WERI-Rb-1 (cell line): Measurements from ENCODE around the gene TBRG4.

ENCODE experiments used
- DNase-seq: peaks from one replicate; pipeline ENCODE4 v3.0.0-alpha.2; 2020
- H3K27ac ChIP-seq: fragments of 250-450 bp; sonication (Bioruptor Pico); 2 replicates; pipeline ENCODE4 v1.5.1; 2020; ENCODE audit warnings: mild to moderate bottlenecking, moderate library complexity
- H3K27me3 ChIP-seq: fragments of 250-450 bp; sonication (Bioruptor Pico); 2 replicates; pipeline ENCODE4 v1.5.1; 2021; ENCODE audit warnings: mild to moderate bottlenecking, low read depth, moderate library complexity; ENCODE audit not compliant: insufficient read depth, severe bottlenecking
- H3K36me3 ChIP-seq: fragments of 250-450 bp; sonication (Bioruptor Pico); 2 replicates; pipeline ENCODE4 v1.5.1; 2020; ENCODE audit warnings: mild to moderate bottlenecking, moderate library complexity
- H3K4me3 ChIP-seq: 2 replicates; pipeline ENCODE4 v1.5.1; 2011; ENCODE audit warnings: low read depth, mild to moderate bottlenecking, control low read depth, low read length
- H3K9me3 ChIP-seq: fragments of 250-450 bp; sonication (Bioruptor Pico); 2 replicates; pipeline ENCODE4 v1.5.1; 2021; ENCODE audit warnings: mild to moderate bottlenecking, moderate library complexity; ENCODE audit not compliant: severe bottlenecking
- TF ChIP-seq, protein P1 (sequence below): IDR thresholded peaks from 2 replicates; pipeline ENCODE4 v1.5.1; 2011; ENCODE audit warnings: low read depth, mild to moderate bottlenecking, control low read depth, inconsistent platforms, low read length

Gene TBRG4

DNA sequence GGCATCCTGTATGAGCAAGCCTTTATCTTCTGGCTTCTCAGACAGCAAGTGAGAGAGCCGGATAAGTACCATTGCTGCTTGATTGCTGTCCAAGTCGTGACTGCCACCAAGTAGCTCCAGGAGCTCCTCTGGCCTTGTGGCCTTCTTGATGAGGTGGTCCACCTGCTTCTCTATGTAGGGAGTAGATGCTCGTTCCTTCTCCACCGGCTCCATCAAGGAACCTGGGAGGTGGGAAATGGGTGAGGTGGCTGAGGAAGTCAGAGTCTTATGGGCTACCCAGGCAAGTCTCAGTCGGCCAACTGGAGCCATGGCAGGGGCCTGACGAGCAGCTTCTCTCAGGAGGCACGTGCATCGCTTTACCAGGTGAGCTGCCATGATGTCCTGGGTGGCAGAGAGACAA lies 2.6 kb downstream of the TBRG4 start:
- H3K9me3 ChIP-seq: no peaks in the 10 kb centered on the region
- no peak overlapping the region for H3K27ac ChIP-seq
- H3K4me3 ChIP-seq: no peak overlapping the region
- H3K36me3 ChIP-seq: peaks cover 60% of the 10 kb centered on the region
- TF ChIP-seq, protein P1, sequence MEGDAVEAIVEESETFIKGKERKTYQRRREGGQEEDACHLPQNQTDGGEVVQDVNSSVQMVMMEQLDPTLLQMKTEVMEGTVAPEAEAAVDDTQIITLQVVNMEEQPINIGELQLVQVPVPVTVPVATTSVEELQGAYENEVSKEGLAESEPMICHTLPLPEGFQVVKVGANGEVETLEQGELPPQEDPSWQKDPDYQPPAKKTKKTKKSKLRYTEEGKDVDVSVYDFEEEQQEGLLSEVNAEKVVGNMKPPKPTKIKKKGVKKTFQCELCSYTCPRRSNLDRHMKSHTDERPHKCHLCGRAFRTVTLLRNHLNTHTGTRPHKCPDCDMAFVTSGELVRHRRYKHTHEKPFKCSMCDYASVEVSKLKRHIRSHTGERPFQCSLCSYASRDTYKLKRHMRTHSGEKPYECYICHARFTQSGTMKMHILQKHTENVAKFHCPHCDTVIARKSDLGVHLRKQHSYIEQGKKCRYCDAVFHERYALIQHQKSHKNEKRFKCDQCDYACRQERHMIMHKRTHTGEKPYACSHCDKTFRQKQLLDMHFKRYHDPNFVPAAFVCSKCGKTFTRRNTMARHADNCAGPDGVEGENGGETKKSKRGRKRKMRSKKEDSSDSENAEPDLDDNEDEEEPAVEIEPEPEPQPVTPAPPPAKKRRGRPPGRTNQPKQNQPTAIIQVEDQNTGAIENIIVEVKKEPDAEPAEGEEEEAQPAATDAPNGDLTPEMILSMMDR: no peak
- no peaks in the 10 kb centered on the region for H3K27me3 ChIP-seq
- no peak for DNase-seq

DNA sequence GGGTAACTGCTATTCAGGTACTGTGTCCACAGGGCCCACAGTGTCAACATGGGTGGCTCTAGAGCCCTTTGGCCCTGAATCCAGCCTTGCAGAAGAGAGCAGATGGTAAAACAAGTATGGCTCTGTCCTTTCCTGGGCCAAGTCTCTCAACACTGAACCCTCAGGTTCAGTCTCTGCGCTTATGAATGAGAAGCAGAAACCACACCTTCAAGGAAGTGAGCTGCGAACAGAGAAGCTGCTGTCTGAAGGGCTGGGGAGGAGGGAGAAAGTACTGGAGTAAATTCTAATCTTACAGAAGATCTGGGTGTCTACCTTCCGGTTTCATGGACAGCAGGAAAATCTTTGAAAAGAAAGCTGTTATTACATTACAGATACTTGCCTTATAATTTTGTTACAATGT lies 4.1 kb downstream of the TBRG4 start:
- no peaks in the 10 kb centered on the region for H3K27me3 ChIP-seq
- H3K36me3 ChIP-seq: peaks cover 75% of the 10 kb centered on the region
- DNase-seq: no peak
- H3K9me3 ChIP-seq: no peaks in the 10 kb centered on the region
- TF ChIP-seq, protein P1: no peak
- H3K4me3 ChIP-seq: no peak overlapping the region
- H3K27ac ChIP-seq: no peak overlapping the region

DNA sequence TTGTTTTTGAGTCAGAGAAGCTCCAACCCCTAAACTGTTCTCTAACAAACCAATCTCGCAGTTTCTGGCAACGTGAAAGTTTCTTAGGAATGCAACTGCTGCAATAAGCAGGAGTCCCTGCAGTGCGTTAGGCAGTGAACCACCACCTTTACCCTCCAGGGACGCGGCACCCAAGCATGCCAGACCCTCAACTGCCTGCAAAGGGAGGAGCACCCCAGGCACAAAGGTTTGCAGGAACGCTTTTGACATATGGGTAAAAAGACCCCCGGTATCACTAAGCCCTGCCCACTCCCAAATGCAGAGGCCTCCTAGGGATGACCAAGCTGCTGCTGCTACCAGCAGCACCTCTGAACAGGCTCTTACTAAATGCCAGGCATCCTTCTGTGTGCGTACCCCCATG lies 4.7 kb downstream of the TBRG4 start:
- Histone ChIP-seq H3K27ac (no peak overlapping the region), H3K9me3 (no peaks in the 10 kb centered on the region), H3K27me3 (no peaks in the 10 kb centered on the region), H3K36me3 (peaks cover 80% of the 10 kb centered on the region), H3K4me3 (no peak overlapping the region)
- DNase-seq: no peak
- TF ChIP-seq, protein P1: no peak

DNA sequence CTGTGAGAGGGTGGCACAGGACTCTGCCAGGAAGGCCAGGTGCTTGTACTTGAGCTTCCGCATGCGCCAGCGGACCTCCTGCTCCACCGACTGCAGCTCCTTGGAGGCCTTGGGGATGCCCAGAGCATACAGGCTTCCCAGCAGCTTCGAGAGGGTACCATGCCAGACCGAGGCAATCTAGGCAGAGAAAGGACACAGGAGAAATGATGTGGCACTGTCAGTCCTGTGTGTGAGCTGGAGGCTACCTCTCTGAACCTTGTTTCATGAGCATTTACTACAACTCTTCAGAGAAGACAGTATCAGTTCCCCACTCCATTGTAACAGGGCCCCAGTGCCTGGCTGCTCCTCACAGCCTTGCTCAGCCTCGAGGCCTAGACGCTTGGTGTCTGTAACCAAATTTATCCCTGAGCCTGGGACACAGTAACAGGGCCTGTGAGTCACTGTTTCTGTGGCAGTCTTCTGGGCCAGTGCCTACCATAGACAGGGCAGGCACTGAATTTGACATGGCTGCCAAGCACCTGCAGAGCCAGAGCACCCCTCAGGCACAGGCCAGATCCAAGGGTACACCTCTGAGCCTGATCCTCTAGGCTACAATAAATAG lies 5.8 kb downstream of the TBRG4 start:
- TF ChIP-seq, protein P1: no peak
- Histone ChIP-seq H3K4me3 (no peak overlapping the region), H3K9me3 (no peaks in the 10 kb centered on the region), H3K36me3 (peaks cover 89% of the 10 kb centered on the region), H3K27ac (no peak overlapping the region), H3K27me3 (no peaks in the 10 kb centered on the region)
- DNase-seq: no peak

DNA sequence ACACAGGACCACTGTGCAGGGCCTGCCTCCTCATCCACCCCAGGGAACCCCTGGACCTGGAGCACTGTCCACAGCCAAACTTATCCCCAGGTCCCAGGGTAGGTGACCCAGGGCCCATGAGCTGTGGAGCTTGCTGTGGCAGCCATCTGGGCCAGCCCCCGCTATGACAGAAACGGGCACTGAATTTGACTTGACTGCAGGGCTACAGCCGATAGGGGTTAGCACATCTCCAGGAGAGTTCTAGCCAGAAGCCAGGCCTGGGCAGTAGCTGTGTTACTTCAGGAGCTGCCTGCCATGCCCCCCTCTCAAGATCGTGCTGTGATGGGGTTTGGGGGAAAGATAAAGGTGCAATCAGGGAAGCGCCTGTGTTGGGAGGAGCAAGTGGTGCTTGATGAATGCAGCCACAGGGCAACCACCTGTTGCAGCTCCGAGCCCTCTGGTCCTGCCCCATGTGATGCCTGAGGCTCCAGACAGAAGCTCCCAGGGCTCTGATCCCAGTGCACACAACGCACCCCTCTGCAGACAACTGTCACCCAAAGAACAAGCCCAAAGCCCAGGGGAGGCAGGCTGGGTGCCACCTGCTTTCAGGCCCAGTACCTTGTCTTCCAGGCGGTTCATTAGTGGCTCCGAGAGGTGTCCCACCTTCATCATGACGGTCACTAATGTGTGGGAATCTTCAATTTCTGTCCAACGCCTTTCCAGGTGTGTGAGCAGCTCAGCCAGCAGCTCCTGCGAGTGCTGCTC lies 6.5 kb downstream of the TBRG4 start:
- no peak for DNase-seq
- H3K36me3 ChIP-seq: peaks cover 93% of the 10 kb centered on the region
- TF ChIP-seq, protein P1: no peak
- H3K27me3 ChIP-seq: no peaks in the 10 kb centered on the region
- no peak overlapping the region for H3K27ac ChIP-seq
- no peaks in the 10 kb centered on the region for H3K9me3 ChIP-seq
- H3K4me3 ChIP-seq: no peak overlapping the region
